SH-SY5Y (cell line): ENCODE results near the gene HMGXB3.

Experiments
- GATA2 ChIP-seq: IDR thresholded peaks from 2 replicates; pipeline ENCODE4 v1.6.1; 2011; ENCODE audit warnings: mild to moderate bottlenecking, low read depth, low read length
- GATA3 ChIP-seq: IDR thresholded peaks from 2 replicates; pipeline ENCODE4 v1.6.1; 2011; ENCODE audit warnings: low read depth, mild to moderate bottlenecking, low read length, moderate library complexity

DNA sequence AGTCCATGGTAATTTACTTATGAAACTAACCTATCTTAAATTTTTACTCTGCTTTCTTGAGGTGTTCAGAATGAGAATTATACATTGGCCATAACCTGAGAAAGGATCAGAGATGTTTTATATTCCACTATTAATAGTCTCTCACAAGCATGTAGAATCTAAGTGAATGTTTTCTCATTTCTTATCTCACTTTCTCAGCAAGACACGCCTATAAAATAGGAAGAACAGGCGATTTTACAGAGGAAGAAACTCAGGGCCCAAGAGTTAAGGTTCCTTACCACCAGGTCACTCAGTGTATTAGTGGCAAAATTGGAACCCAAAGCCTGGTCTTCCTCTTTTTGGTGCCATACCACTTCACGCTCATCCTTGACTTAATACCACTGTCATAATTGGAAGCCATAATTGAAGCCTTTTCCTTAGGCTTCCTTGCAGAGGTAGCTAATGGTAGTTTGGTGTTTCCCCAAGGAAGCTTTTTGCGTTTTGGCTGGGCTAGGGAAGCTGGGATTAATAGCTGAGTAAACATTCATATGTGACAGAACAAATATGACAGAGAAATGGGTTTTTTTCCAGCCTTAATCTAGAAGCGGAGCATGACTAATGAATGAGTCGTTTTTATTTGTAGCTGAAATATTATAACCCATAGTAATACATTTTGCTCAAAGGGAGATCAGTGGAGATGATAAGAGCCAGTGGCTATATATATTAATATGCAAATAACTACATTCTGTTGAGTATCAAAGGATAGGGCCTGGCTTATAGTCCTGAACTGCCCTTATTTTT is 16.9 kb downstream of the HMGXB3 start:
- no peak for TF ChIP-seq GATA3
- TF ChIP-seq GATA2: no peak
